Liver (tissue), 9 donors: ENCODE measurements around the gene CRADD. TPM values are rescaled to one million over a fixed set of nuclear protein-coding genes. Genes with fewer than 3 reads are reported as not detected.

Experiments
- DNase-seq: peaks from one replicate; pipeline ENCODE4 v3.0.0-alpha.2; 2017; ENCODE audit warnings: low spot score
- H3K27ac ChIP-seq, 2 donors: one replicate each; pipeline ENCODE4 v1.7.0; 2013; ENCODE audit warnings: inconsistent platforms in 2 of 2, low read length in 2 of 2, control low read depth in 1 of 2, low read depth in 1 of 2, mild to moderate bottlenecking in 1 of 2
- H3K27me3 ChIP-seq, 4 donors: one replicate each; pipeline versions ENCODE4 v1.6.1 to v1.7.0; 2013; ENCODE audit warnings: low read length in 3 of 4, inconsistent platforms in 1 of 4, mild to moderate bottlenecking in 1 of 4, moderate library complexity in 1 of 4; ENCODE audit not compliant: control insufficient read depth in 4 of 4, insufficient read depth in 4 of 4
- H3K36me3 ChIP-seq, 4 donors: one replicate each; pipeline versions ENCODE4 v1.6.1 to v1.7.0; 2013; ENCODE audit warnings: low read length in 3 of 4, mild to moderate bottlenecking in 3 of 4, low read depth in 1 of 4, moderate library complexity in 1 of 4; ENCODE audit not compliant: control insufficient read depth in 4 of 4, insufficient read depth in 3 of 4
- H3K4me1 ChIP-seq, 4 donors: one replicate each; pipeline versions ENCODE4 v1.6.1 to v1.7.0; 2013; ENCODE audit warnings: low read length in 3 of 4, mild to moderate bottlenecking in 3 of 4, moderate library complexity in 1 of 4; ENCODE audit not compliant: control insufficient read depth in 4 of 4, insufficient read depth in 4 of 4
- H3K4me3 ChIP-seq, 3 donors: one replicate each; pipeline versions ENCODE4 v1.6.1 to v1.7.0; 2013; ENCODE audit warnings: low read length in 3 of 3, control low read depth in 1 of 3, low read depth in 1 of 3, mild to moderate bottlenecking in 1 of 3
- H3K9ac ChIP-seq, 2 donors: one replicate each; pipeline ENCODE4 v1.7.0; 2013; ENCODE audit warnings: low read length in 2 of 2, mild to moderate bottlenecking in 2 of 2, moderate library complexity in 2 of 2, control low read depth in 1 of 2, low read depth in 1 of 2
- H3K9me3 ChIP-seq, 4 donors: one replicate each; pipeline versions ENCODE4 v1.6.1 to v1.7.0; 2013; ENCODE audit warnings: low read length in 3 of 4; ENCODE audit not compliant: control insufficient read depth in 4 of 4
- ATF3 ChIP-seq: IDR thresholded peaks from 2 replicates; pipeline ENCODE4 v1.6.1; 2016; ENCODE audit warnings: antibody characterized with exemption
- EGR1 ChIP-seq, 2 donors: IDR thresholded peaks; 2 replicates each; pipeline ENCODE4 v1.6.1; 2016 to 2018; ENCODE audit warnings: antibody characterized with exemption in 2 of 2, low read depth in 2 of 2
- FOXA1 ChIP-seq: IDR thresholded peaks from 2 replicates; pipeline ENCODE4 v1.6.1; 2016; ENCODE audit warnings: antibody characterized with exemption
- FOXA2 ChIP-seq: IDR thresholded peaks from 2 replicates; pipeline ENCODE4 v1.6.1; 2016; ENCODE audit warnings: antibody characterized with exemption
- GABPA ChIP-seq, 2 donors: IDR thresholded peaks in 1 of 2; conservative IDR thresholded peaks in 1 of 2; 2 replicates each; pipeline ENCODE4 v1.6.1; 2016; ENCODE audit warnings: antibody characterized with exemption in 2 of 2, mild to moderate bottlenecking in 1 of 2, moderate library complexity in 1 of 2
- JUND ChIP-seq, 2 donors: IDR thresholded peaks; 2 replicates each; pipeline ENCODE4 v1.6.1; 2016; ENCODE audit warnings: antibody characterized with exemption in 2 of 2
- MAX ChIP-seq: IDR thresholded peaks from 2 replicates; pipeline ENCODE4 v1.6.1; 2016; ENCODE audit warnings: antibody characterized with exemption
- NR2F2 ChIP-seq: IDR thresholded peaks from 2 replicates; pipeline ENCODE4 v1.6.1; 2016; ENCODE audit warnings: antibody characterized with exemption
- REST ChIP-seq: IDR thresholded peaks from 2 replicates; pipeline ENCODE4 v1.6.1; 2016; ENCODE audit warnings: antibody characterized with exemption, mild to moderate bottlenecking
- RXRA ChIP-seq, 2 donors: IDR thresholded peaks; 2 replicates each; pipeline ENCODE4 v1.6.1; 2017 to 2018; ENCODE audit warnings: antibody characterized with exemption in 2 of 2, mild to moderate bottlenecking in 1 of 2
- SP1 ChIP-seq: IDR thresholded peaks from 2 replicates; pipeline ENCODE4 v1.6.1; 2018; ENCODE audit warnings: antibody characterized with exemption, mild to moderate bottlenecking
- YY1 ChIP-seq: IDR thresholded peaks from 2 replicates; pipeline ENCODE4 v1.6.1; 2016; ENCODE audit warnings: antibody characterized with exemption, mild to moderate bottlenecking
- ZBTB33 ChIP-seq: IDR thresholded peaks from 2 replicates; pipeline ENCODE4 v1.6.1; 2016; ENCODE audit warnings: antibody characterized with exemption
- WGBS: extraction: QIAGEN DNeasy Blood & Tissue Kit; methylation state at CpG from one replicate; pipeline ENCODE4 v1.1.7; 2013; 5-methylcytosine and 5-hydroxymethylcytosine counted together
- polyA plus RNA-seq, 2 donors: library from polyadenylated mRNA; stranded (reverse) in 1 of 2; unstranded in 1 of 2; fragments of 200-250 nt in 1 of 2; fragments of >200 nt in 1 of 2; fragmentation: Nextera tagmentation in 1 of 2; extraction: Ambion mirVana in 1 of 2; gene quantifications; one replicate each; pipeline versions ENCODE4 v1.2.1 to v1.2.3, GENCODE V29; 2013 to 2015
- total RNA-seq, 2 donors: library from RNA; depleted of rRNA; stranded (reverse); fragments of >200 nt; gene quantifications; one replicate each; pipeline ENCODE4 v1.2.3, GENCODE V29; 2014
- TF ChIP-seq, protein P1 (sequence below): fragments of 150-350 bp; IDR thresholded peaks from 2 replicates; pipeline ENCODE4 v1.5.1; 2017; ENCODE audit warnings: improper control_type of control experiment, low read depth, low read length; ENCODE audit not compliant: missing input control
- donor health status: healthy.
- donor health status: healthy.
- donor health status: healthy.
- donor health status: healthy.
- donor health status: healthy.

CRADD gene
- total and polyA plus RNA-seq, 4 donors = 19.4 to 48.9 (median 29.6) TPM

GRCh38 chr12:93915411-93915810 is 238.2 kb downstream of the CRADD start (continued):
- TF ChIP-seq YY1 (no peak), EGR1 (IDR thresholded peaks at IDR 0.05; ENCODE audit: low read depth in 2 of 2) (no peak), NR2F2 (no peak), FOXA2 (no peak), FOXA1 (no peak)
- TF ChIP-seq, protein P1, sequence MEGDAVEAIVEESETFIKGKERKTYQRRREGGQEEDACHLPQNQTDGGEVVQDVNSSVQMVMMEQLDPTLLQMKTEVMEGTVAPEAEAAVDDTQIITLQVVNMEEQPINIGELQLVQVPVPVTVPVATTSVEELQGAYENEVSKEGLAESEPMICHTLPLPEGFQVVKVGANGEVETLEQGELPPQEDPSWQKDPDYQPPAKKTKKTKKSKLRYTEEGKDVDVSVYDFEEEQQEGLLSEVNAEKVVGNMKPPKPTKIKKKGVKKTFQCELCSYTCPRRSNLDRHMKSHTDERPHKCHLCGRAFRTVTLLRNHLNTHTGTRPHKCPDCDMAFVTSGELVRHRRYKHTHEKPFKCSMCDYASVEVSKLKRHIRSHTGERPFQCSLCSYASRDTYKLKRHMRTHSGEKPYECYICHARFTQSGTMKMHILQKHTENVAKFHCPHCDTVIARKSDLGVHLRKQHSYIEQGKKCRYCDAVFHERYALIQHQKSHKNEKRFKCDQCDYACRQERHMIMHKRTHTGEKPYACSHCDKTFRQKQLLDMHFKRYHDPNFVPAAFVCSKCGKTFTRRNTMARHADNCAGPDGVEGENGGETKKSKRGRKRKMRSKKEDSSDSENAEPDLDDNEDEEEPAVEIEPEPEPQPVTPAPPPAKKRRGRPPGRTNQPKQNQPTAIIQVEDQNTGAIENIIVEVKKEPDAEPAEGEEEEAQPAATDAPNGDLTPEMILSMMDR = no peak

DNA sequence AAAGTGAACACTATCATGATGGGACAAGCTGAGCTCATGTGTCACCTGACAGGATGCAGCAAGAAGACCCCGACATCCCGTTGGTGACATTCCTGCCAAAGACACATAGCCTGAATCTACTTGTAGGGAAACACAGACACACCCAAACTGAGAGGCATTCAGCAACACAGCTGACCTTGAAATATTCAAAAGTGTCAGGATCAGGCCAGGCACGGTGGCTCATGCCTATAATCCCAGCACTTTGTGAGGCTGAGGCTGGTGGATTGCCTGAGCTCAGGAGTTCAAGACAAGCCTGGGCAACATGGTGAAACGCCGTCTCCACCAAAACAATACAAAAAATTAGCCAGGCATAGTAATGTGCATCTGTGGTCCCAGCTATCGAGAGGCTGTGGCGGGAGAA is 239.2 kb downstream of the CRADD start:
- WGBS = 85% methylated on average over 7 of the region's 7 CpGs
- no peak for TF ChIP-seq EGR1 (IDR thresholded peaks at IDR 0.05; ENCODE audit: low read depth in 2 of 2)
- no peak for TF ChIP-seq YY1
- TF ChIP-seq, protein P1 = no peak
- TF ChIP-seq RXRA (IDR thresholded peaks at IDR 0.05) = no peak
- no peak for TF ChIP-seq MAX
- TF ChIP-seq ATF3 = no peak
- no peak for TF ChIP-seq ZBTB33
- no peak for TF ChIP-seq FOXA2
- no peak for TF ChIP-seq JUND (IDR thresholded peaks at IDR 0.05)
- no peak for TF ChIP-seq GABPA (IDR thresholded peaks at IDR 0.05 in 1 of 2, conservative IDR thresholded peaks at IDR 0.05 in 1 of 2)
- no peak for TF ChIP-seq REST
- no peak for TF ChIP-seq SP1
- DNase-seq = no peak

More for the DNA sequence above, 239.2 kb downstream of the CRADD start:
- Histone ChIP-seq H3K9ac (no peak overlapping the region), H3K36me3 (no peaks in the 10 kb centered on the region), H3K9me3 (no peaks in the 10 kb centered on the region), H3K4me1 (no peaks in the 10 kb centered on the region), H3K27ac (no peak overlapping the region), H3K27me3 (no peaks in the 10 kb centered on the region), H3K4me3 (no peak overlapping the region)
